Measurements from ENCODE around the gene RPS6KA1. TPM values are rescaled to one million over a fixed set of nuclear protein-coding genes. Genes with fewer than 3 reads are reported as not detected.

Gene RPS6KA1
- total and polyA plus RNA-seq, 10 of the 15 experiments (the other 5 are each of a cell fraction or from before 2014, with no cell fraction given) = 5.0 to 136 (median 91.5) TPM

- TF ChIP-seq CEBPZ (IDR thresholded peaks at IDR 0.05; ENCODE audit: low read depth, low read length) (no peak), SREBF1 (IDR thresholded peaks at IDR 0.05; ENCODE audit: low read length) (no peak), ZBTB11 (CRISPR knock-in tag; IDR thresholded peaks at IDR 0.05) (no peak), WRNIP1 (IDR thresholded peaks at IDR 0.05; ENCODE audit: borderline replicate concordance, low read depth, low read length) (no peak), BRCA1 (IDR thresholded peaks at IDR 0.05; ENCODE audit: low read depth, low read length) (no peak), MYB (IDR thresholded peaks at IDR 0.05; ENCODE audit: borderline replicate concordance, low read depth, low read length) (no peak), MEF2A (IDR thresholded peaks at IDR 0.05; ENCODE audit: insufficient read depth, low read depth, low read length) (no peak), GATAD2B (conservative IDR thresholded peaks at IDR 0.05; ENCODE audit: low read depth) (peak; percentile 94), ELK1 (IDR thresholded peaks at IDR 0.05; ENCODE audit: low read depth, low read length) (no peak), RCOR1 (conservative IDR thresholded peaks at IDR 0.05; ENCODE audit: low read depth, low read length) (no peak), NRF1 (conservative IDR thresholded peaks at IDR 0.05; ENCODE audit: low read depth, low read length) (no peak), SUZ12 (IDR thresholded peaks at IDR 0.05; ENCODE audit: unreplicated experiment) (no peak), PRDM15 (CRISPR knock-in tag; IDR thresholded peaks at IDR 0.05) (no peak), NKRF (conservative IDR thresholded peaks at IDR 0.05) (peak; percentile 79), EZH2 (IDR thresholded peaks at IDR 0.05; ENCODE audit: borderline replicate concordance, control insufficient read depth, low read depth, low read length) (no peak)
Measured at GRCh38 chr1:26529655-26530409, at the start of gene RPS6KA1 (continued).
